NCI-H2029 (cell line): ENCODE data around the gene CA10.

Experiments used
- DNase-seq: peaks from one replicate; lab custom pipeline; 2025; lab: John Stamatoyannopoulos, UW

CA10 gene

GRCh38 chr17:51646539-51646938 is 512.0 kb downstream of the CA10 start:
- DNase-seq, result no peak

- DNase-seq, result no peak
Measured at GRCh38 chr17:51645056-51645455, 513.5 kb downstream of the CA10 start.

- DNase-seq, result no peak
Measured at GRCh38 chr17:51643702-51644490, 514.6 kb downstream of the CA10 start.

GRCh38 chr17:51642029-51642428 is 516.5 kb downstream of the CA10 start:
- no peak for DNase-seq

GRCh38 chr17:51640108-51640622 is 518.3 kb downstream of the CA10 start:
- no peak for DNase-seq

- no peak for DNase-seq
Measured at GRCh38 chr17:51638971-51639370, 519.5 kb downstream of the CA10 start.

- no peak for DNase-seq
Measured at GRCh38 chr17:51636291-51636690, 522.2 kb downstream of the CA10 start.

GRCh38 chr17:51630101-51630671 is 528.3 kb downstream of the CA10 start:
- no peak for DNase-seq

GRCh38 chr17:51629232-51629631 is 529.3 kb downstream of the CA10 start:
- DNase-seq, result no peak

GRCh38 chr17:51627779-51628178 is 530.7 kb downstream of the CA10 start:
- no peak for DNase-seq

GRCh38 chr17:51618476-51618875 is 540.0 kb downstream of the CA10 start:
- DNase-seq, result no peak

GRCh38 chr17:51617986-51618385 is 540.5 kb downstream of the CA10 start:
- DNase-seq, result no peak

GRCh38 chr17:51613255-51613654 is 545.3 kb downstream of the CA10 start:
- DNase-seq, result no peak

GRCh38 chr17:51612692-51613091 is 545.8 kb downstream of the CA10 start:
- no peak for DNase-seq

- no peak for DNase-seq
Measured at GRCh38 chr17:51611585-51611984, 546.9 kb downstream of the CA10 start.

GRCh38 chr17:51610834-51611233 is 547.7 kb downstream of the CA10 start:
- DNase-seq, result no peak

GRCh38 chr17:51610155-51610554 is 548.4 kb downstream of the CA10 start:
- DNase-seq, result no peak

GRCh38 chr17:51608251-51608933 is 550.1 kb downstream of the CA10 start:
- no peak for DNase-seq

GRCh38 chr17:51607512-51607911 is 551.0 kb downstream of the CA10 start:
- no peak for DNase-seq

- no peak for DNase-seq
Measured at GRCh38 chr17:51604299-51605020, 554.1 kb downstream of the CA10 start.

GRCh38 chr17:51601622-51602261 is 556.8 kb downstream of the CA10 start:
- DNase-seq, result no peak

GRCh38 chr17:51598824-51599223 is 559.7 kb downstream of the CA10 start:
- no peak for DNase-seq
